Putamen (tissue), 1 donor: ENCODE measurements around the gene RUSC1.
"Not testable (repeated sequence)": the region's sequence is repeated elsewhere in the genome, so short reads cannot be mapped to it uniquely, and the experiment has no call there.

Experiments
- DNase-seq: peaks from one replicate; pipeline ENCODE4 v3.0.0-alpha.2; 2016; ENCODE audit warnings: low spot score

The RUSC1 gene, protein sequence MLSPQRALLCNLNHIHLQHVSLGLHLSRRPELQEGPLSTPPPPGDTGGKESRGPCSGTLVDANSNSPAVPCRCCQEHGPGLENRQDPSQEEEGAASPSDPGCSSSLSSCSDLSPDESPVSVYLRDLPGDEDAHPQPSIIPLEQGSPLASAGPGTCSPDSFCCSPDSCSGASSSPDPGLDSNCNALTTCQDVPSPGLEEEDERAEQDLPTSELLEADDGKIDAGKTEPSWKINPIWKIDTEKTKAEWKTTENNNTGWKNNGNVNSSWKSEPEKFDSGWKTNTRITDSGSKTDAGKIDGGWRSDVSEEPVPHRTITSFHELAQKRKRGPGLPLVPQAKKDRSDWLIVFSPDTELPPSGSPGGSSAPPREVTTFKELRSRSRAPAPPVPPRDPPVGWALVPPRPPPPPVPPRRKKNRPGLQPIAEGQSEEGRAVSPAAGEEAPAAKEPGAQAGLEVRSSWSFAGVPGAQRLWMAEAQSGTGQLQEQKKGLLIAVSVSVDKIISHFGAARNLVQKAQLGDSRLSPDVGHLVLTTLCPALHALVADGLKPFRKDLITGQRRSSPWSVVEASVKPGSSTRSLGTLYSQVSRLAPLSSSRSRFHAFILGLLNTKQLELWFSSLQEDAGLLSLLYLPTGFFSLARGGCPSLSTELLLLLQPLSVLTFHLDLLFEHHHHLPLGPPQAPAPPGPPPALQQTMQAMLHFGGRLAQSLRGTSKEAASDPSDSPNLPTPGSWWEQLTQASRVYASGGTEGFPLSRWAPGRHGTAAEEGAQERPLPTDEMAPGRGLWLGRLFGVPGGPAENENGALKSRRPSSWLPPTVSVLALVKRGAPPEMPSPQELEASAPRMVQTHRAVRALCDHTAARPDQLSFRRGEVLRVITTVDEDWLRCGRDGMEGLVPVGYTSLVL

GRCh38 chr1:155320661-155321617 lies at the start of gene RUSC1:
Gene RUSC1, plus strand, starts transcription at chr1:155320894. Its CDS starts 880 bp downstream, at chr1:155321774.
- peak; percentile 82 for DNase-seq

GRCh38 chr1:155272466-155273342 lies 48.0 kb upstream of the RUSC1 start:
- no peak for DNase-seq

- DNase-seq, result peak; percentile 93
These were observed 47.1 kb upstream of the RUSC1 start, which contains the start of gene CLK2 for GRCh38 chr1:155273343-155274245. Gene CLK2, minus strand, starts transcription at chr1:155273504. Its CDS starts 2,527 bp downstream, at chr1:155270977.

DNA sequence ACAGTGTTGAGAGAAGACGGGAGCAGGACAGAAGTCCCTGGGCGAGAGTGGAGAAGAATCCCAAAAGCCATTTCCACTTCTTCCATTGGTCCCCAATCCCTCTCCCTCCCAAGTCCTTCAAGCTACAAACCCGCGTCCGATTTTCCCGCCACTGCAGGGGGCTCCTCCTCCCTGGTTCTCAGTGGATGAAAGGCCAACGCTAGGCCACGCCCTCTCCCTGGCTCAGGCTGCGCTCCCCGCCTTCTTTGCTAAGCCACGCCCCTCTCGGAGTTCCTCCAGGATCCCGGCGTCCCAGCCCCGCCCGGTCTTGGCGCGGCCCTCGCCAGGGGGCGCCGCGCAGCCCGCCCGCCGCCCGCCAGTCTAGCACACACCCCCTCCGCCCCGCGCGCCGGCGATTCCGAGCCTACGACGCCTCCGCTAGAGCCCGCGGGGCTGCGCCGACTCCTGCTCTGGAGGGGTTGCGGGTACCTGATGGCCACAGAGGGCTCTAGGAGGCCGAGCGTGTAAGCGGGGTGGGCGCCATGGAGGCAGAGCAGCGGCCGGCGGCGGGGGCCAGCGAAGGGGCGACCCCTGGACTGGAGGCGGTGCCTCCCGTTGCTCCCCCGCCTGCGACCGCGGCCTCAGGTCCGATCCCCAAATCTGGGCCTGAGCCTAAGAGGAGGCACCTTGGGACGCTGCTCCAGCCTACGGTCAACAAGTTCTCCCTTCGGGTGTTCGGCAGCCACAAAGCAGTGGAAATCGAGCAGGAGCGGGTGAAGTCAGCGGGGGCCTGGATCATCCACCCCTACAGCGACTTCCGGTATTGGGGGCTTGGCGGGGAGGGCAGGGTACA lies 43.4 kb upstream of the RUSC1 start, which contains the start of gene HCN3:
Gene HCN3 (plus strand): TSS at position 394 of the 832 bp plus-strand sequence. CDS start 128 bp downstream, at position 522.
- peak; percentile 97 for DNase-seq

- no peak for DNase-seq
These were observed 42.6 kb upstream of the RUSC1 start for GRCh38 chr1:155277902-155278688.

DNA sequence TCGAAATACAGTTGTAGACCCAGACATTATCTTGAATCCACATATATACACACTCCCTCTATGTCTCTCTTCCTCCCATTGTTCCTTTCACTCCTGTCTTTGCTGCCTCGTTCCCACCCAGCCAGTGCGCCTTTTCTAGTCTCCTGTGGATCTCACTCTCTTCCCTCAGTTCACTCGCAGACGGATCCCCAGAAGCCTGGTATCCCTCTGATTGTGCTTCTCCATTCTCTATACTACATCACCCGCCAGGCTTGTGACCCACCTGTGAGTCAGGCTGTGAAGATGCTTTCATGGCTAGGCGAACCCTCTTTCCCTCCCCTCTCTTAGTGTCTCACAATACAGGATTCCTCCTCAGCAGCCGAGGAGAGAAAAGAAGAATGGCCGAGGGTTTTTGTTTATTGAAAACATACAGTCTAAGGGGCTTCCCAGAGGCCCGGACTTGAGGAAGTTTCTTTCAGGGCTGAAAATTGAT lies 42.0 kb upstream of the RUSC1 start:
- DNase-seq, result no peak

DNA sequence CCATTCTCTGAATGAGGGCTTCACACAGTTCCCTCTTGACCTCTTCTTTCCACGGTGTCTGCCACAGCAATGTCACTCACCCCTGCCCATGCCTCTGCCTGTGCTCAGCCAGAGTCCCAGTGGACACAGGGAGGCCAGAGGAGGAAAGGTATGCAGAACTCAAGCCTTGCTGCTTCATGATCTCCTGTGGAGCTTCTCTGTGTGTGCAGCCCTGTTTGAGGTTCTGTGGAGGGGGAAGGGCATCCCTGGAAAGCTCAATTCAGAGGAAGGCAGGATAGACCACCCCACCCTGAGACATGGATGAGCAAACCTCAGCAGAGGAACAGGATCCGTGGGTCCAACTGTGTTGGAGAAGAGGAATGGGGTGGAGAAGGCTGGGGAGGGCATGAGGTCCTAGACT lies 41.4 kb upstream of the RUSC1 start:
- no peak for DNase-seq

- no peak for DNase-seq
These were observed 38.1 kb upstream of the RUSC1 start for GRCh38 chr1:155282488-155283091.

- no peak for DNase-seq
These were observed 36.2 kb upstream of the RUSC1 start for GRCh38 chr1:155284476-155284875.

GRCh38 chr1:155285063-155285462 lies 35.6 kb upstream of the RUSC1 start:
- DNase-seq, result no peak

DNA sequence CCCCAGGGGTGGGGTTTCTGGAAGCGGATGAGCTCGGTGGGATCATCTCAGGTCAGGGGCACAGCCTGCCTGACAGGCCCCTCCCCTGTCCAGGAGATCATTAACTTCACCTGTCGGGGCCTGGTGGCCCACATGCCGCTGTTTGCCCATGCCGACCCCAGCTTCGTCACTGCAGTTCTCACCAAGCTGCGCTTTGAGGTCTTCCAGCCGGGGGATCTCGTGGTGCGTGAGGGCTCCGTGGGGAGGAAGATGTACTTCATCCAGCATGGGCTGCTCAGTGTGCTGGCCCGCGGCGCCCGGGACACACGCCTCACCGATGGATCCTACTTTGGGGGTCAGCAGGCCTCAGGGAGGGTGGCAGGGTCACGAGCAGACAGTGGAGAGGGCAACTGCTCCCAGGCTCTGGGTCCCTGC lies 35.1 kb upstream of the RUSC1 start:
- no peak for DNase-seq

DNA sequence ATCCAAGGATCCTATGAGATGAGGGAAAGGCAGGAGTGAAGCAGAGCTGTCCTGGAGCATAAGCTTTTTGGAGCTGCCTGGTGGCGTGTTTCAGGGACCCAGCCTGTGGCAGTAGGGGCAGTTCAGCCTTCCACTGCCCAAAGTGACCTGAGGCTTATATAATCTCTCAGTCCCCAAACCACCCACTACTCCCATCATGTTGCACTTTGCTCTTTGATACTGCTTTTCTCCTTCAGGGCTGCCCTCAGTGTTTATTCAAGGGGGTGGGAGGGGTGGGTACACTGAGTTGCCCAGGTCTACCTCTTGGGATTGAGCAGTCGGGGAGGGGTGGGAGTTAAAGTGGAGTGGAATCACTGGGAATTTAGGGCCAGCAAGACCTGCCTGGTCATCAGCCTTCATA lies 34.1 kb upstream of the RUSC1 start:
- DNase-seq, result no peak

GRCh38 chr1:155287987-155288543 lies 32.6 kb upstream of the RUSC1 start:
- DNase-seq, result no peak

DNA sequence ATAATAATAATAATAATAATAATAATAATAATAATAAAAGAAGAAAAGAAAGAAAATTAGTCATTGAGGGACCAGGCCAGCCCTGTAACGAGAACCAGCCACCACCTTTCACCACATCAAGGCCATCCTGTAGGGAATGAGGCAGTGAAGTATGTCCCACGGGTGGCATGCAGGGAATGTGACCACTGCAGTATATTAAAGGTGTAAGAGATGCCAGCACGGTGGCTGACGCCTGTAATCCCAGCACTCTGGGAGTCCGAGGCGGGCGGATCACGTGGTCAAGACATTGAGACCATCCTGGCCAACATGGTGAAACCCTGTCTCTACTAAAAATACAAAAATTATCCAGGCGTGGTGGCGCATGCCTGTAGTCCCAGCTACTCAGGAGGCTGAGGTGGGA lies 29.7 kb upstream of the RUSC1 start:
- DNase-seq, result not testable (repeated sequence)

- no peak for DNase-seq
These were observed 27.5 kb upstream of the RUSC1 start for GRCh38 chr1:155293086-155293749.

- DNase-seq, result no peak
These were observed 26.0 kb upstream of the RUSC1 start for GRCh38 chr1:155294520-155295182.
